ENCODE measurements around the gene TTC21B. TPM values are rescaled to one million over a fixed set of nuclear protein-coding genes. Genes with fewer than 3 reads are reported as not detected.
"Not testable (repeated sequence)": the region's sequence is repeated elsewhere in the genome, so short reads cannot be mapped to it uniquely, and the experiment has no call there.

TTC21B gene
- 10 to 100 TPM; 23.7 to 34.1 TPM for total RNA-seq

GRCh38 chr2:165953655-165954606 lies at the start of gene TTC21B:
TTC21B (minus strand) TSS chr2:165953776; CDS start chr2:165953705, 71 bp downstream.
- peak within 1 kb of the TSS; percentile 71 to 74 for H3K27ac ChIP-seq
- no peaks in the 10 kb centered on the region for H3K27me3 ChIP-seq (replicated peaks; ENCODE audit: insufficient read depth)
- peak; percentile 93 for ATAC-seq (ENCODE audit: insufficient number of reproducible peaks, low FRiP score, low read depth)
- H3K36me3 ChIP-seq = no peaks in the 10 kb centered on the region
- TF ChIP-seq CTCF (IDR thresholded peaks at IDR 0.05) = peak; percentile 86
- no peaks in the 10 kb centered on the region for H3K9me3 ChIP-seq
- H3K4me1 ChIP-seq (ENCODE audit: control insufficient read depth in 1 of 2, low read depth in 2 of 2) = peaks cover 19 to 31% of the 10 kb centered on the region in 2 donors
- H3K4me3 ChIP-seq = peak within 1 kb of the TSS; percentile 86
- DNase-seq (ENCODE audit: low spot score) = peak; percentile 82

- Histone ChIP-seq H3K27ac (no peak overlapping the region), H3K4me3 (no peak overlapping the region), H3K27me3 (replicated peaks; ENCODE audit: insufficient read depth) (no peaks in the 10 kb centered on the region), H3K4me1 (ENCODE audit: control insufficient read depth in 1 of 2, low read depth in 2 of 2) (no peaks in the 10 kb centered on the region), H3K36me3 (no peaks in the 10 kb centered on the region), H3K9me3 (no peaks in the 10 kb centered on the region)
- DNase-seq (ENCODE audit: low spot score) = no peak
- no peak for ATAC-seq (ENCODE audit: insufficient number of reproducible peaks, low FRiP score, low read depth)
- TF ChIP-seq CTCF (IDR thresholded peaks at IDR 0.05) = no peak
Measured at GRCh38 chr2:166000401-166000800, 46.8 kb upstream of the TTC21B start.

GRCh38 chr2:165990846-165991245 lies 37.3 kb upstream of the TTC21B start:
- Histone ChIP-seq H3K9me3 (no peaks in the 10 kb centered on the region), H3K36me3 (no peaks in the 10 kb centered on the region), H3K27me3 (replicated peaks; ENCODE audit: insufficient read depth) (no peaks in the 10 kb centered on the region), H3K4me3 (no peak overlapping the region), H3K4me1 (ENCODE audit: control insufficient read depth in 1 of 2, low read depth in 2 of 2) (no peaks in the 10 kb centered on the region), H3K27ac (no peak overlapping the region)
- TF ChIP-seq CTCF (IDR thresholded peaks at IDR 0.05) = no peak
- DNase-seq (ENCODE audit: low spot score) (no peak), ATAC-seq (ENCODE audit: insufficient number of reproducible peaks, low FRiP score, low read depth) (no peak)

- no peak for DNase-seq (ENCODE audit: low spot score)
- Histone ChIP-seq H3K4me1 (ENCODE audit: control insufficient read depth in 1 of 2, low read depth in 2 of 2) (no peaks in the 10 kb centered on the region), H3K27ac (no peak overlapping the region), H3K27me3 (replicated peaks; ENCODE audit: insufficient read depth) (no peaks in the 10 kb centered on the region), H3K9me3 (no peaks in the 10 kb centered on the region), H3K36me3 (no peaks in the 10 kb centered on the region), H3K4me3 (no peak overlapping the region)
- TF ChIP-seq CTCF (IDR thresholded peaks at IDR 0.05) = no peak
- no peak for ATAC-seq (ENCODE audit: insufficient number of reproducible peaks, low FRiP score, low read depth)
Measured at GRCh38 chr2:165989851-165990250, 36.3 kb upstream of the TTC21B start.

GRCh38 chr2:165985120-165985519 lies 31.5 kb upstream of the TTC21B start:
- Histone ChIP-seq H3K4me3 (no peak overlapping the region), H3K27ac (no peak overlapping the region), H3K9me3 (no peaks in the 10 kb centered on the region), H3K4me1 (ENCODE audit: control insufficient read depth in 1 of 2, low read depth in 2 of 2) (no peaks in the 10 kb centered on the region), H3K36me3 (no peaks in the 10 kb centered on the region), H3K27me3 (replicated peaks; ENCODE audit: insufficient read depth) (no peaks in the 10 kb centered on the region)
- ATAC-seq (ENCODE audit: insufficient number of reproducible peaks, low FRiP score, low read depth) = no peak
- TF ChIP-seq CTCF (IDR thresholded peaks at IDR 0.05) = no peak
- DNase-seq (ENCODE audit: low spot score) = no peak

GRCh38 chr2:165972161-165972560 lies 18.6 kb upstream of the TTC21B start:
- not testable (repeated sequence) for H3K36me3 ChIP-seq; H3K4me3 ChIP-seq; H3K9me3 ChIP-seq; H3K4me1 ChIP-seq (ENCODE audit: control insufficient read depth in 1 of 2, low read depth in 2 of 2); ATAC-seq (ENCODE audit: insufficient number of reproducible peaks, low FRiP score, low read depth); H3K27ac ChIP-seq; DNase-seq (ENCODE audit: low spot score); H3K27me3 ChIP-seq (replicated peaks; ENCODE audit: insufficient read depth)

Measured in thoracic aorta (tissue), 2 donors.